Activated T-cell treated with anti-CD3 and anti-CD28 coated beads for 48 hours (primary cell): ENCODE results near the gene ZMYND11.

Experiments used
- DNase-seq: peaks from one replicate; pipeline ENCODE4 v3.0.0-alpha.2; 2020; ENCODE audit warnings: low read depth

The ZMYND11 gene

GRCh38 chr10:135132-135600 is at the start of gene ZMYND11:
Gene ZMYND11, plus strand, starts transcription at chr10:135455. Its CDS starts 44,558 bp downstream, at chr10:180013.
- peak; percentile 54 for DNase-seq

GRCh38 chr10:86031-86430 is 49.2 kb upstream of the ZMYND11 start:
- DNase-seq, result no peak

GRCh38 chr10:87177-88080 is 47.8 kb upstream of the ZMYND11 start:
- no peak for DNase-seq

GRCh38 chr10:88253-88652 is 47.0 kb upstream of the ZMYND11 start:
- no peak for DNase-seq

- no peak for DNase-seq
These were observed 46.0 kb upstream of the ZMYND11 start for GRCh38 chr10:89248-89647.

GRCh38 chr10:90161-90560 is 45.1 kb upstream of the ZMYND11 start:
- no peak for DNase-seq

GRCh38 chr10:91313-91712 is 43.9 kb upstream of the ZMYND11 start:
- DNase-seq, result no peak

- DNase-seq, result no peak
These were observed 43.1 kb upstream of the ZMYND11 start for GRCh38 chr10:92153-92552.

- DNase-seq, result no peak
These were observed 42.4 kb upstream of the ZMYND11 start for GRCh38 chr10:92846-93245.

- no peak for DNase-seq
These were observed 40.6 kb upstream of the ZMYND11 start for GRCh38 chr10:94613-95012.

- no peak for DNase-seq
These were observed 39.7 kb upstream of the ZMYND11 start for GRCh38 chr10:95356-96115.

- no peak for DNase-seq
These were observed 38.8 kb upstream of the ZMYND11 start for GRCh38 chr10:96466-96865.

GRCh38 chr10:104416-104815 is 30.8 kb upstream of the ZMYND11 start:
- no peak for DNase-seq

GRCh38 chr10:104862-105565 is 30.2 kb upstream of the ZMYND11 start:
- DNase-seq, result no peak

- no peak for DNase-seq
These were observed 29.4 kb upstream of the ZMYND11 start for GRCh38 chr10:105806-106205.

- DNase-seq, result no peak
These were observed 28.5 kb upstream of the ZMYND11 start for GRCh38 chr10:106740-107139.

GRCh38 chr10:112246-112645 is 23.0 kb upstream of the ZMYND11 start:
- DNase-seq, result no peak

GRCh38 chr10:124874-125273 is 10.4 kb upstream of the ZMYND11 start:
- no peak for DNase-seq

GRCh38 chr10:127612-128432 is 7.4 kb upstream of the ZMYND11 start:
- no peak for DNase-seq

- DNase-seq, result no peak
These were observed 5.4 kb upstream of the ZMYND11 start for GRCh38 chr10:129810-130209.
